ENCODE measurements around the gene FUT8. TPM values are rescaled to one million over a fixed set of nuclear protein-coding genes. Genes with fewer than 3 reads are reported as not detected.
"Not testable (repeated sequence)": the region's sequence is repeated elsewhere in the genome, so short reads cannot be mapped to it uniquely, and the experiment has no call there.

The FUT8 gene
- total RNA-seq, 1 donor from 2014 or later = 18.1 TPM

- no peak for DNase-seq (ENCODE audit: extremely low read depth, low read depth, low spot score)
Measured at GRCh38 chr14:65444230-65444629, 31.7 kb downstream of the FUT8 start.

DNA sequence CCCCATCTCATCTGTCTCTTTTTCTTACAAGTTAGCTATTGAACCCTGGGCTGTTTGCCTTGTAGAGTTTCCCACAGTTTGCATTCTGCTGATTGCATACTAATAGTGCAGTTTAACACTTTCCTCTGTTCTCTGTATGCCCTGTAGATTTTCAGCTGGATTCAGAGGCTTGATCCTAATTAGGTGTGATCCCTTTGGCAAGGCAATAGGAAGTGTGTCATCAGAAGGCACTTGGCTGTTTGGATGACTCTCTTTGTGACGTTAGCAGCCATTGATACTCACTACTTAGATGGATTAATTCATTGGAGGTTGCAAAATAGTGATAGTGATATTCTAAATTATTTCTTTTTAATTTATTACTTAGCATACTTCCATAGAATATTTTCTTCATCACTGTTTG, 33.6 kb downstream of the FUT8 start:
- no peak for DNase-seq (ENCODE audit: extremely low read depth, low read depth, low spot score)

- no peak for DNase-seq (ENCODE audit: extremely low read depth, low read depth, low spot score)
Measured at GRCh38 chr14:65449647-65450046, 37.1 kb downstream of the FUT8 start.

- no peak for DNase-seq (ENCODE audit: extremely low read depth, low read depth, low spot score)
Measured at GRCh38 chr14:65453807-65454480, 41.4 kb downstream of the FUT8 start.

DNA sequence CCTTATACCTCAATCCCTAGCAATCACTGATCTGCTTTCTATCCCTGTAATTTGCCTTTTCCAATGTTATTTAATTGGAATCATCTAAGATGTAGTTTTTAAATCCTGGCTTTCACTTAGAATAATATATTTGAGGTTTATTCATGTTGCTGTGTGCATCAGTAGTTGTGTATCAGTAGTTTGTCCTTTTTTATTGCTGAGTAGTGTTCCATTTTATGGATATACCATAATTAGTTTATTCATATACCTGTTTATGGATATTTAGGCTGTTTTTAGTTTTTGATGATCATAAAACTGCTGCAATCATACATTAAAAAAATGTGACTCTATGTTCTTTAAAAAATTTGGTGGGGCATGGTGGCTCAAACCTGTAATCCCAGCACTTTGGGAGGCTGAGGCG, 43.7 kb downstream of the FUT8 start:
- no peak for DNase-seq (ENCODE audit: extremely low read depth, low read depth, low spot score)

- DNase-seq (ENCODE audit: extremely low read depth, low read depth, low spot score) = no peak
Measured at GRCh38 chr14:65461730-65462129, 49.2 kb downstream of the FUT8 start.

DNA sequence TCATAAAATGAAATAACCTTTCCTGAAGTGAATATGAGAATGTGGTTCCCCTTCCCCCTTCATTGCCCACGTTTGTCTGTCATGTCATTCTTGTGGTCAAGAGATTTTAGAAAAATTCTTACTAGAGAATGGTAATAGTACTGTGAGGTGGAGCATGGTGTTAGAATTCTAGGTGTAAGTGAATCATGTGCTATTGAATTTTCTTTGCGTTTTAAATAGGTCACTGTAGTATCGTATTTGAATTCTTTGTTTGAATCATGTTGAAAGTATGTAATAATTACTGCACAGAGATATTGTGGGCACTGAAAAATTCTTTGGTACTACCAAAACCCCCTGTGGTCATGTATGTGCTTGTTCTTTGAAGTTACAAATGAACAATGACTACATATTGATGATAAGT, 49.9 kb downstream of the FUT8 start:
- DNase-seq (ENCODE audit: extremely low read depth, low read depth, low spot score) = no peak

- DNase-seq (ENCODE audit: extremely low read depth, low read depth, low spot score) = no peak
Measured at GRCh38 chr14:65465584-65465983, 53.1 kb downstream of the FUT8 start.

GRCh38 chr14:65467926-65468325, 55.4 kb downstream of the FUT8 start:
- DNase-seq (ENCODE audit: extremely low read depth, low read depth, low spot score) = not testable (repeated sequence)

DNA sequence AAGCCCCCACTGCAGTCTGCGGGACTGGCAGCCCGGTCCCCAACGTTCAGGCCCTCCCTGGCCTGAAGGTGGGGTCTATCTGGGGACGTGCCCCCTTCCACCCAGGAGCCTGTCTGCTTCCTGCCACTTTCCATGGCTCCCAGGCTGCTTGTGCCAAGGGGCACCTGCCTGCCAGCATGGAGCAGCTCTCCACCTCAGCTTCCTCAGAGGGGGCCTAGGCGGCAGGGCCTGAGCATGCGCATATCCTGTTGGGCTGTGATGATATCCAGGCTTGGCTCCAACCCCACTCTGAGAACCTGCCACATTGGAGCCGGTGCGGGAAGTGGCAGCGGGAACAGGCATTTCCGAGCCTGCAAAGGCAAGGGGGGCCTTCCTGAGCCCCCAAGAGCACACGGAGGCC, 57.4 kb downstream of the FUT8 start:
- no peak for DNase-seq (ENCODE audit: extremely low read depth, low read depth, low spot score)

DNA sequence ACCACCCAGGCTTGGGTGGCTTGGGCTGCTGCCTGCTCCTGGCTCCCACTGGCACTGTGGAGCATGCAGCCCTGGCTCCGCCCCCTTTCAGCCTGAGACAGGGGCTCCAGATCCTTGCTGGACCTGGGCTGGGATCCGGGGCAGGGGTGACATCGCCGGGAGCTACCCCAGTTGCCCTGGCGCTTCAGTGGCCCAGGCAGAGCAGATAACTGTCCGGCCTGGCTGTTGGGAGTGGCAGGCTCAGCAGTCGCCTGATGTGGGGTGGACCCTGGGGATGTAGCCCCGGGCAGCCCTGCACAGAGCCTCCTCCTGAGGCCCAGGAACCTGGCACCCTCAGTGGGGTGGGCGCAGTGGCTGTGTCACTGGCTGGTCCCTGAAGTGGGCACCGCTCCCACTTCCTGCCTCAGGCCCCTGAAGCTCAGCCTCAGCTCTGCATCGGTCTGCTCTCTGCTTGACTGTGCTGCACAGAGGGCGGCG, 57.9 kb downstream of the FUT8 start:
- DNase-seq (ENCODE audit: extremely low read depth, low read depth, low spot score) = no peak

- no peak for DNase-seq (ENCODE audit: extremely low read depth, low read depth, low spot score)
Measured at GRCh38 chr14:65471038-65471878, 58.7 kb downstream of the FUT8 start.

- DNase-seq (ENCODE audit: extremely low read depth, low read depth, low spot score) = no peak
Measured at GRCh38 chr14:65472189-65472588, 59.7 kb downstream of the FUT8 start.

- no peak for DNase-seq (ENCODE audit: extremely low read depth, low read depth, low spot score)
Measured at GRCh38 chr14:65476273-65476941, 63.9 kb downstream of the FUT8 start.

DNA sequence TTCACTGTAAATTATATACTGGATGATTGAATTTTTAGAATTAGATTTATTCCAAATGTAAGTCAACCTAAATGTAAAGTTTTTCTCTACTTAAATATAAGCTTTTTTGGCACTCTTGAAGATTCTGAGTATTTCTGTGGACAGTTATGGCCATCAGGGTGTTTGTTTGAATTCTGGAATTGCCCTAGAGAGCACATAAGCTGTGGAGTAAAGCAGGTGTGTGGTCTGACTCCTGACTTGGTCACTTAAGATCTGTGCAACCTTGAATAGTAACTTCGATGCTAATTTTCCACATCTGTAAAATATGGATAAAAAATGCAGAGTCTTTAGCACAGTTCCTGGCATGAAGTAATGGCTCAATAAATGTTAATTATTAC, 64.4 kb downstream of the FUT8 start:
- no peak for DNase-seq (ENCODE audit: extremely low read depth, low read depth, low spot score)

DNA sequence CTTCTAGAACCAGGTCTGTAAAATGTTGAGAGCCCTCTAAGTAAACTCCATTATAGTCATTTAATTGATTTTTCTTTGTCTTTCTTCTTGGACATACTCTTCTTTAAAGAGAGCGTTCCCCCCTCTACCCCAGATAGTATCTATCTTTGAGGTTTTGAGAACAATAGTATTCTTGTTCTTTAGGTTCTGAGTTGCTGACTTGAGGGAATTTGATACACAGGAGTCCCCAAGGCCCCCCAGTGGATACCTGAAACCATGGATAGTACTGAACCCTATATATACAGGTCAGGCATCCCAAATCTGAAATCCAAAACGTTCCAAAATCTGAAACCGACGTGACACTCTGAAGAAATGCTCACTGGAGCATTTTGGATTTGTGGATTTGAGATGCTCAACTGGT, 65.5 kb downstream of the FUT8 start:
- no peak for DNase-seq (ENCODE audit: extremely low read depth, low read depth, low spot score)

- peak; percentile 27 for DNase-seq (ENCODE audit: extremely low read depth, low read depth, low spot score)
Measured at GRCh38 chr14:65478596-65478995, 66.1 kb downstream of the FUT8 start.

DNA sequence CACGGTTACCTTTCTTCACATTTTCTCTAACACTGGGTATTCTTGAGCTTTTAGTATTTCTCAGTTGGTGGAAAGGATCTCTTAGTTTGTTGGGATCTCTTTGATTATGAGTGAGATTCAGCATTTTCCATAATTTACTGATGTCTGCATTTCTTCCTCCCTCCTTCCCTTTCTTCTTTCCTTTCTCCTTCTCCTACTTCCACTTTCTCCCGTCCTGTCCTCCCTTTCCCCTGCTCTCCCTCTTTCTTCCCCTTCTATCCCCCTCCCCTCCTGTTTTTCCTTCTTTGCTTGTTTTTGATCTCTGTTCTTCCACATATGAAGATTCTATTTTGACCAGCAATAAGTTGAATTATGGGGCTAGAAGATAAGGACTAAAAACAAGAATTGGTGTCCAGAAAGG, 66.9 kb downstream of the FUT8 start:
- no peak for DNase-seq (ENCODE audit: extremely low read depth, low read depth, low spot score)

GRCh38 chr14:65482757-65483438, 70.4 kb downstream of the FUT8 start:
- DNase-seq (ENCODE audit: extremely low read depth, low read depth, low spot score) = no peak

DNA sequence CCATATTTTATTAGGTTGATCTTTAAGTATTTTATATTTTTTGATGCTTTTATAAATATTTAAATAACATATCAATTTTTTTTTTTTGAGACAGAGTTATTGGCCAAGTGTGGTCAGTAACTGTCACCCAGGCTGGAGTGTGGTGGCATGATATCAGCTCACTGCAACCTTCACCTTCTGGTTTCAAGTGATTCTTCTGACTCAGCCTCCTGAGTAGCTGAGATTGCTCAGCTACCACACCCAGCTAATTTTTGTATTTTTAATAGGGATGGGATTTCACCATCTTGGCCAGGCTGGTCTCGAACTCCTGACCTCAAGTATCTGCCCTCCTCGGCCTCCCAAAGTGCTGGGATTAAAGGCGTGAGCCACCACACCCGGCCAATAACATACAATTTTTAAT, 71.1 kb downstream of the FUT8 start:
- no peak for DNase-seq (ENCODE audit: extremely low read depth, low read depth, low spot score)

- no peak for DNase-seq (ENCODE audit: extremely low read depth, low read depth, low spot score)
Measured at GRCh38 chr14:65485516-65485915, 73.0 kb downstream of the FUT8 start.
